Gastrocnemius medialis (tissue), 4 donors: ENCODE data around the gene STN1.

ENCODE experiments used
- POLR2A ChIP-seq, 2 donors: fragments of 450-650 bp; IDR thresholded peaks; one replicate each; pipeline ENCODE4 v1.6.1; 2017; ENCODE audit warnings: antibody characterized with exemption in 2 of 2, mild to moderate bottlenecking in 2 of 2, moderate library complexity in 2 of 2
- TF ChIP-seq, protein P1 (sequence below), 5 experiments: fragments of 450-650 bp in 3 of 5; fragments of 200-600 bp in 2 of 5; sonication (generic) in 2 of 5; IDR thresholded peaks in 4 of 5; conservative IDR thresholded peaks in 1 of 5; 1 replicate in 4 of 5; 2 replicates in 1 of 5; pipeline ENCODE4 v1.5.1; 2016 to 2019; ENCODE audit warnings: antibody characterized with exemption in 5 of 5, mild to moderate bottlenecking in 3 of 5, moderate library complexity in 3 of 5

DNA sequence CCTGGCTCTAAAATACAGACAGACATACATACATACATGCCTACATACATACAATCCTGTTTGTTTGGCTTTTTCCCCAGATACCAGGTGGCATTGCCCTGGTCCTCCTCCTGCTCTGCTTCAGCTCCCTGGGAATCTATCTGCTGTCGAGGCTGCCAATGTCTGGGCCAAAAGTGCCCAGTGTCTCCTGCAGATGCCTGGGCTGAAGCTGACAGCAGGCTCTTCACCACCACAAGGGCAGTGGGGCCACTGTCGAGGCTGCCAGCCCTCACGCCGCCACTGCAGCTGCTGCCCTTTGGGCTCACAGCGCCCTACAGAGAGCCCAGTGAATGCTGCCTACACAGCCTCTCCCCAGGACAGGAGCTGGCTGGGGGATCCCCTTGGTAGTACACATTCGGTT lies 18.0 kb upstream of the STN1 start:
- TF ChIP-seq, protein P1, sequence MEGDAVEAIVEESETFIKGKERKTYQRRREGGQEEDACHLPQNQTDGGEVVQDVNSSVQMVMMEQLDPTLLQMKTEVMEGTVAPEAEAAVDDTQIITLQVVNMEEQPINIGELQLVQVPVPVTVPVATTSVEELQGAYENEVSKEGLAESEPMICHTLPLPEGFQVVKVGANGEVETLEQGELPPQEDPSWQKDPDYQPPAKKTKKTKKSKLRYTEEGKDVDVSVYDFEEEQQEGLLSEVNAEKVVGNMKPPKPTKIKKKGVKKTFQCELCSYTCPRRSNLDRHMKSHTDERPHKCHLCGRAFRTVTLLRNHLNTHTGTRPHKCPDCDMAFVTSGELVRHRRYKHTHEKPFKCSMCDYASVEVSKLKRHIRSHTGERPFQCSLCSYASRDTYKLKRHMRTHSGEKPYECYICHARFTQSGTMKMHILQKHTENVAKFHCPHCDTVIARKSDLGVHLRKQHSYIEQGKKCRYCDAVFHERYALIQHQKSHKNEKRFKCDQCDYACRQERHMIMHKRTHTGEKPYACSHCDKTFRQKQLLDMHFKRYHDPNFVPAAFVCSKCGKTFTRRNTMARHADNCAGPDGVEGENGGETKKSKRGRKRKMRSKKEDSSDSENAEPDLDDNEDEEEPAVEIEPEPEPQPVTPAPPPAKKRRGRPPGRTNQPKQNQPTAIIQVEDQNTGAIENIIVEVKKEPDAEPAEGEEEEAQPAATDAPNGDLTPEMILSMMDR (IDR thresholded peaks at IDR 0.05 in 4 of 5, conservative IDR thresholded peaks at IDR 0.05 in 1 of 5), result no peak
- no peak for TF ChIP-seq POLR2A (IDR thresholded peaks at IDR 0.05)
